Ectodermal cell (in vitro differentiated cells): ENCODE measurements around the gene TEAD1.

ENCODE experiments used
- H3K27ac ChIP-seq: 2 replicates; pipeline ENCODE4 v1.7.0; 2013; ENCODE audit warnings: mild to moderate bottlenecking, low read depth, low read length; ENCODE audit not compliant: insufficient read depth, poor library complexity, severe bottlenecking
- H3K27me3 ChIP-seq: 2 replicates; pipeline ENCODE4 v1.7.0; 2013; ENCODE audit warnings: mild to moderate bottlenecking, low read length; ENCODE audit not compliant: insufficient read depth, control insufficient read depth, poor library complexity, severe bottlenecking
- H3K36me3 ChIP-seq: one replicate; pipeline ENCODE4 v1.7.0; 2013; ENCODE audit warnings: low read length; ENCODE audit not compliant: control insufficient read depth, insufficient read depth
- H3K4me1 ChIP-seq: one replicate; pipeline ENCODE4 v1.7.0; 2013; ENCODE audit warnings: low read length; ENCODE audit not compliant: control insufficient read depth, insufficient read depth
- H3K4me3 ChIP-seq: 2 replicates; pipeline ENCODE4 v1.7.0; 2013; ENCODE audit warnings: low read depth, low read length, control low read depth; ENCODE audit not compliant: insufficient read depth
- H3K9me3 ChIP-seq: 2 replicates; pipeline ENCODE4 v1.7.0; 2013; ENCODE audit warnings: mild to moderate bottlenecking, low read length, moderate library complexity; ENCODE audit not compliant: control insufficient read depth
- WGBS, 2 experiments: methylation state at CpG; one replicate each; pipeline ENCODE4 v1.1.7; 2013; ENCODE audit warnings: missing lambda C conversion rate in 2 of 2; 5-methylcytosine and 5-hydroxymethylcytosine counted together

TEAD1 gene

DNA sequence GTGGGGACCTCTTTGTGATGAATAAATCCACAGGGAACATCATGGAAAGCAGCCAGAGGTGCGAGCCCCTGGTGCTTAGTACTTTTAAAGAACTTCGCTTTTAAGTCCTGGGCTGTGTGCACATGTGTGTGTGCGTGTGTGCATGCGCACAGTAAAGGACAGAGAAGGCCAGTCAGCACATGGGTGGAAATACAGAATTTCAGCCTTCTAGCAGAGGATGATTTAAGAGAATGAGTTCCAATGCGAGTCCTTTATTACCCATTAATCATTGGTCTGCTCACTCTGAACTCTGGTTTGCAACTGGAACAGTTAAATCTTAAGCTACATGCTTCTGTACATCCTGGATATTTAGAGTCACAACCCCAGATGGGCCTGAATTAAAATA is 18.9 kb downstream of the TEAD1 start:
- peaks cover 58% of the 10 kb centered on the region for H3K4me1 ChIP-seq
- no peak overlapping the region for H3K4me3 ChIP-seq
- H3K36me3 ChIP-seq = no peaks in the 10 kb centered on the region
- peak overlapping the region; percentile 75 for H3K27ac ChIP-seq
- H3K9me3 ChIP-seq = no peaks in the 10 kb centered on the region
- 91 to 94% methylated on average over 5 of the region's 5 CpGs for WGBS, 2 experiments
- no peaks in the 10 kb centered on the region for H3K27me3 ChIP-seq

DNA sequence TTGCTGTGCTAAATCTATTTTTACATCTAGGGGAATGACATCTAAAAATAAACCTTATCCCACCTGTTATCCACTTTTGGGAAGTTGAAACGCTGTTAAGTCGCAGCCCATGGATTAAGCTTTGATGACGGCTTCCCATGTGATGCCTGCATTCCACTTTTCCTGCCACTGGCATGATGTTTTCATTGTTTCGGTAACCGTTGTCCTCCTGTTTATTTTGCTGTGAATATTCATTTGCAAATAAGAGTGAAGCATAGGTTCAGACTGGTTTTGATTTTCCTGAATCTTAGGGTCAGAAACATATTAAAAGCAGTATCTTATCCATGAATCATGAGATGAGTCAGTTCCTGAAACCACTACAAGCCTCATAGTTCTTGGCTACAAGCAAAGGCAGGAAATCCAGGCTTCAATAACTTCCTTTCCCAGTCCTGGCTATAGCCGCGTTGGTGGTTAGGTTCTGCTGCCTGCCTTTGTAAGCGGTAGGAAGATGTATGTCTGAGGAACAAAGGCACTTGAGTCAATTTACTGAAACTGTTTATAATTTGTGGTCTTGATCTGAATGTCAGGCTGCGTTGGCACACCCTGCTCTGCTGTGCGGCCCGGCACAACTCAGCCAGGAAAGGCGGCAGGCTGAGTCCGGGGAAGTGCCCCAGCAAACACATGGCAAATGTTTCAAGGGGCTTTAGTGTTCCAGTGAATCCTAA is 19.4 kb downstream of the TEAD1 start:
- no peaks in the 10 kb centered on the region for H3K9me3 ChIP-seq
- H3K4me3 ChIP-seq = no peak overlapping the region
- 56 to 59% methylated on average over 13 of the region's 13 CpGs for WGBS, 2 experiments
- H3K36me3 ChIP-seq = no peaks in the 10 kb centered on the region
- peak overlapping the region; percentile 75 for H3K27ac ChIP-seq
- no peaks in the 10 kb centered on the region for H3K27me3 ChIP-seq
- peaks cover 58% of the 10 kb centered on the region for H3K4me1 ChIP-seq

DNA sequence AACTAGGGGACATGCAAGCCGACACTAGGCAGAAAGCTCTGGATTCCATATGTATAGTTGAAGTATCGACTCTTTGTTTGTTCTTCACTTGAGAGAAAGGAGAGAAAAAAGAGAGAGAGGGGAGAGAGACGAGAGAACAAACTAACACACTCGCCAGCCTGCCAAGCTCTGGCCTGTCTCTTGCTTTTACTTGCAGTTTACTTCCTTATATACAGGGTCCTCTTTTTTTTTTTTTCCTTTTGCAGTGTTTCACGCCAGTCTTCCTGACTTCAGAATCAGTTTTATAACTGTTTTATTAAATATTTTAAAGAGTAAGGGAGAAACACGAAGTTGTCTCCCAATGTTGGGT is 19.9 kb downstream of the TEAD1 start:
- H3K27ac ChIP-seq = peak overlapping the region; percentile 75

DNA sequence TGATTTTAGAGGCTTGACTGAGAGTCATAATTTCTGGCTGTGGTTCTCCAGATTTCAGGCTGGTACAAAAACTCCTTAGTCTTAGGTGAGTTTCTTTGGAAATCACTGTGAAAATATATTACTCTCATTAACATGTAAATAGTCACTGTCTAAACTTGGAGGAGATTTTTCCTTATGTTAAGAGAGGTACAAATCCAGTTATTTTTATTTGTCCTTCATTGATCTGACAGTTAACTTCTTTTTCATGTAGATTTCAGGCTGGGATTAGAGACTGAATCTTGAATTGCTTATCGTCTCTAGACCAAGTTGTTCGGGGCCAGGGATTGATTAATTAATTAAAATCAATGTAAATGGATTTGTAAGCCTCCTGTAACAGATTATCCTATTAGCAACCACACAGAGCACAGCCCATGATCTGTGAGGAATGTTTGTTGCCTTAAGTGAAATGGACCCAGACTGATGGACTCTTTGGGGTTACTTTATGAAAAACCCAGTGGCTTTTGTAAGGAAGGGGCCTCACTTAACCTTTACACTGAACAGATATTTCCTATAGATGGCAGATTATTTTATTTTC is 21.1 kb downstream of the TEAD1 start:
- no peaks in the 10 kb centered on the region for H3K27me3 ChIP-seq
- no peak overlapping the region for H3K4me3 ChIP-seq
- H3K27ac ChIP-seq = no peak overlapping the region
- no peaks in the 10 kb centered on the region for H3K36me3 ChIP-seq
- WGBS, 2 experiments = 88% methylated on average over 2 of the region's 2 CpGs; no CpG with 5 or more reads in 1 of the 2 experiments
- H3K9me3 ChIP-seq = no peaks in the 10 kb centered on the region
- peaks cover 61% of the 10 kb centered on the region for H3K4me1 ChIP-seq

More for the DNA sequence above, 19.9 kb downstream of the TEAD1 start:
- H3K9me3 ChIP-seq = no peaks in the 10 kb centered on the region
- WGBS, 2 experiments = 63 to 67% methylated on average over 4 to 5 of the region's 6 CpGs
- no peak overlapping the region for H3K4me3 ChIP-seq
- no peaks in the 10 kb centered on the region for H3K36me3 ChIP-seq
- peaks cover 58% of the 10 kb centered on the region for H3K4me1 ChIP-seq
- H3K27me3 ChIP-seq = no peaks in the 10 kb centered on the region

DNA sequence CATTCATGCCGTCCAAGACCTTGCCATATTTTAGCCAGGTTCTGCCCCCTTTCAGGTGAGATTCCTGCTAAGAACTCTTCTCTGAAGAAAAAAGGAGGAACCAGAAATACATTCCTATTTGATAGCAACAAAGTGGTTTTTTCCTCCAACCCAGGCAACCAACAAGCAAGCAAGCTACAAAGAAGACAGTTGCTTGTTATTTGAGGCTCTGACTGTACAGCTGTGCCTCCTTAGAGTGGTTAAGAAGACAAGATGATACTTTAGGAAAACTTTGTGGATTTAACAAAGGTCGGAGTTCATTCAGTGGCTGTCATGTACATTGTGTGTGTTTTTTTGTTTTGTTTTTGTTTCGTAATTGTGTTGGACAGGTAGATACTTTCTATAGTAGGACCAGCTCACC is 21.7 kb downstream of the TEAD1 start:
- peaks cover 58% of the 10 kb centered on the region for H3K4me1 ChIP-seq
- H3K4me3 ChIP-seq = no peak overlapping the region
- 87 to 99% methylated on average over 3 of the region's 3 CpGs for WGBS, 2 experiments
- no peaks in the 10 kb centered on the region for H3K36me3 ChIP-seq
- H3K27ac ChIP-seq = no peak overlapping the region
- no peaks in the 10 kb centered on the region for H3K9me3 ChIP-seq
- no peaks in the 10 kb centered on the region for H3K27me3 ChIP-seq

DNA sequence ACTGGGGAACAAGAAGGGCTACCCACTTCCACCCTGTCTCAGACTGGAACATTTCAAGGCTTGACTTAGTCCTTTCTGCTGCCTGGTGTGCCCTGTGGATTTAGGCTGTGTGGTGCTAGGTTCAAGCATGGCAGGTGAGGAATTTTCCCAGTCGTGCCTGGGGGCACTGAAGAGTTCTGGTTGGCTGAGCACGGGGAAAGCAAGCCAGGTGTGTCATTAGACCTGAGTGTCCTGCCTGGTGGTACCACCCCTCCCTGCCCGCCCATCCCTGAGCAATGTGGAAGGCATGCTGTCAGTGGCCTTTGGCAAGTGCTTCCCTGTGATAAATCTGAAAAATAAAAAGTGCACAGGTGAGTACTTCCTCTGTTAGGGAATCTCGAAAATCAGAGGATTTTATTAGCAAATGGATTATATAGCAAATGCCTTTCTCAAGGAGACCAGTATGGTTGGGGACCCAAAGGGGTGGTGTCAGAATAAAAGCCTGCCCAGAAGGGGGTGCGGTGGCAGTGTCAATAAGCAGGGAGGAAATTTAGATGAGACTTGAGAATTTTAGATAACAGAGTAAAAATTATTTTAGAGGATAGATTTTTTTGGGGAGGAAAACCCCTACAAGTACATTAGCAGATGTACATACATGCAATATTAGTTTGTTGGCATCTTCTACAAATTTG is 22.8 kb downstream of the TEAD1 start:
- Histone ChIP-seq H3K27me3 (no peaks in the 10 kb centered on the region), H3K4me1 (peaks cover 55% of the 10 kb centered on the region), H3K27ac (no peak overlapping the region), H3K9me3 (no peaks in the 10 kb centered on the region), H3K4me3 (no peak overlapping the region), H3K36me3 (no peaks in the 10 kb centered on the region)
- WGBS, 2 experiments = 87 to 89% methylated on average over 5 of the region's 5 CpGs

DNA sequence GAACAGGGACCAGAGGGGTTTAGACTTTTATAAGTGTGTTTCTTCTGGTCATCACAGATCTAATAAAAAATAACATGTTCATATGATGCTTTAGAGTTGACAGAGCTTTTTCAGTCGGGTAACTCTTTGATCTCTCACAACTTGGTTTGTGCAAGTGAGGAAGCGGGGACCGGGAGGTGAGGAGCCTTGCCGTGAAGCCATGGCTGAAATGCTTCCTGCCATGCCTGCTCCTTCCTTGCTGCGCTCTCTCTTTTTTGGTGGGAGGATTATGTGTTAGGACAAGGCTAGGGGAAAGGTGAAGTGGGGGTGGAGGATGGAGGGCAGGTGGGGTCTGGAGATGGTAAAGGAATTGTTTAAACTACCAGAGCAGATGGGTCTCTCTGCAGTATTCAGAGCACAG is 23.8 kb downstream of the TEAD1 start:
- H3K27ac ChIP-seq = no peak overlapping the region
- H3K9me3 ChIP-seq = no peaks in the 10 kb centered on the region
- peaks cover 45% of the 10 kb centered on the region for H3K4me1 ChIP-seq
- 59 to 65% methylated on average over 5 of the region's 5 CpGs for WGBS, 2 experiments
- H3K4me3 ChIP-seq = no peak overlapping the region
- H3K36me3 ChIP-seq = no peaks in the 10 kb centered on the region
- no peaks in the 10 kb centered on the region for H3K27me3 ChIP-seq

DNA sequence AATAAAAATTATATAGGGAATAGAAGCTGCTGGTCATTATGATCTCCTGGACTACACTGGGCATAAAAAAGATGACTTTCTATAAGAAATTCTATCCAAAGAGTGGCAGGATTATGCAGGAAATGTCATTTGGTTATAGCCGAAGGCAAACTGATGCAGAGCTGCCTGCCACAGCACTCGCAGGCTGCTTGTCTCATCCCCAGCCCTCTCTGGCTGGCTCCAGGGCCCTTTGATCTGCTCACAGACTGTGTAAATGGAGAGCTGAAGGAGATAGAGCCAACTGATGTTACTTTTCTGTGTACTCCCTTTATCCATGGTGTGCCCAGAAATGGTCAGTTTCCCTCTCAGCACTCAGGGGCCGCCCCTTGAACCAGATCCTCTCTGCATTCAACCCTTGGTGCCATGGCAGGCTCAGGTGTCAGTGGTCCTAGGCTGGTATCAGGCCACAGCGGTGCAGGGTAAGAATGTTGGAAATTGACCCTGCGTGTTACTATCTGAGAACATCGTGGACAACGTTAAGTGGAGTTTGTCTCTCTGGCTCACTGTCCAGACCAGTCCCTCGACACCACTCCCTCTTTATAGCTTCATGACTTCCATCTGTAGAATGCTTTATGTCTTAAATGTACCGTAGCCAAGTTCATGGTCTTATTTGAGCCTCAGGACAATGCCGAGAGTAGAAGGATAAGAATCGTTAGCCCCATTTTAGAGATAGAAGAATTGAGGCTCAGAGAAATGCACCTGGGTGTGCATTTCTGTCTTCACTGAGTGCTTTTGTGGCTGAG is 27.8 kb downstream of the TEAD1 start:
- no peaks in the 10 kb centered on the region for H3K36me3 ChIP-seq
- 91 to 93% methylated on average over 11 of the region's 11 CpGs for WGBS, 2 experiments
- H3K27me3 ChIP-seq = no peaks in the 10 kb centered on the region
- H3K27ac ChIP-seq = no peak overlapping the region
- H3K4me3 ChIP-seq = no peak overlapping the region
- H3K9me3 ChIP-seq = no peaks in the 10 kb centered on the region
- peaks cover 14% of the 10 kb centered on the region for H3K4me1 ChIP-seq

DNA sequence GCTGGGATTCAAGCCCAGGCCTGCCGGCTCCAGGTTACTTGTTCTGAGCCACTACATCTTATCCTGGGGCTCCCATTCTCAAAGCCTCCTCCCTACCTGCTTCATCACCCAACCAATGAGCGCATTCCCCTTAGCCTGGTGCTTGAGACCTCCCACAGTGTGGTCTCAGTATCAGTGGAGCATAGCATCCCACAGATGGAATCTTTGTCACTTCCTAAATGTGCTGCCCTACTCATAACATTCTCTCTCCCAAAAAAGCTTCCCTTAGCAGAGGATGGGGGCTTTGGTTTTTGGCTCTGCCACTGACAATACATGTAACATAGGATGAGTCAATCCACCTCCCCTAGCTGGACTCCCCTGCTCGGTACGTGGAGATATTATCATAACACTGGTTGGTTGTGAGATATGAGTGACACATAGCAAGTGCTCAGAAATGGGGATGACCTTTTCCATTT is 28.8 kb downstream of the TEAD1 start:
- Histone ChIP-seq H3K9me3 (no peaks in the 10 kb centered on the region), H3K4me1 (peaks cover 22% of the 10 kb centered on the region), H3K36me3 (no peaks in the 10 kb centered on the region), H3K27ac (no peak overlapping the region), H3K27me3 (no peaks in the 10 kb centered on the region), H3K4me3 (no peak overlapping the region)
- 88 to 94% methylated on average over 4 of the region's 4 CpGs for WGBS, 2 experiments

DNA sequence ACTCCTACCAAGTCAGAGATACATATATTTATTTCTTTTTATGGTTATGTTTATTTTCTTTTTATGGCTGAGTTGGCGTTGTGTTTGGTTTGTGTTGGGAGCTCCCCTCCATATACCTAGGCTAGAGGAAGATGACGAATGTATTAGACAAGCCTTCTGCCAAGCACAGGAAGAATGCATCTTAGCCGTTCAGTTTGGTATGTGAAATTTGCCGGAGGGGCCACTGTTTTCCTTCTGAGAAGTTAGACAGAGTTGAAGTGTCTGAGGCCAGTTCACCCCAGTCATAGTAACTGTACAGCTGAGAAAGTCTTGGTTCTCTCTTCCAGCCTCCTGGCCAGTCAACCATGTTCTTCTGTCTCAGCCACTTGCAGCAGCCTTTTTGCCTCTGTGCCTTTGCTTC is 29.8 kb downstream of the TEAD1 start:
- Histone ChIP-seq H3K27ac (no peak overlapping the region), H3K27me3 (no peaks in the 10 kb centered on the region)

More for the DNA sequence above, 29.8 kb downstream of the TEAD1 start:
- Histone ChIP-seq H3K36me3 (no peaks in the 10 kb centered on the region), H3K9me3 (no peaks in the 10 kb centered on the region), H3K4me1 (peaks cover 22% of the 10 kb centered on the region), H3K4me3 (no peak overlapping the region)
- 93 to 95% methylated on average over 3 to 4 of the region's 4 CpGs for WGBS, 2 experiments
